ENCODE results near the gene TMUB2. TPM values are rescaled to one million over a fixed set of nuclear protein-coding genes. Genes with fewer than 3 reads are reported as not detected.

The TMUB2 gene
- total and polyA plus RNA-seq, 9 of the 15 experiments (the other 6 are each of a cell fraction or from before 2014, with no cell fraction given): 4.1 to 29.8 (median 16.3) TPM

DNA sequence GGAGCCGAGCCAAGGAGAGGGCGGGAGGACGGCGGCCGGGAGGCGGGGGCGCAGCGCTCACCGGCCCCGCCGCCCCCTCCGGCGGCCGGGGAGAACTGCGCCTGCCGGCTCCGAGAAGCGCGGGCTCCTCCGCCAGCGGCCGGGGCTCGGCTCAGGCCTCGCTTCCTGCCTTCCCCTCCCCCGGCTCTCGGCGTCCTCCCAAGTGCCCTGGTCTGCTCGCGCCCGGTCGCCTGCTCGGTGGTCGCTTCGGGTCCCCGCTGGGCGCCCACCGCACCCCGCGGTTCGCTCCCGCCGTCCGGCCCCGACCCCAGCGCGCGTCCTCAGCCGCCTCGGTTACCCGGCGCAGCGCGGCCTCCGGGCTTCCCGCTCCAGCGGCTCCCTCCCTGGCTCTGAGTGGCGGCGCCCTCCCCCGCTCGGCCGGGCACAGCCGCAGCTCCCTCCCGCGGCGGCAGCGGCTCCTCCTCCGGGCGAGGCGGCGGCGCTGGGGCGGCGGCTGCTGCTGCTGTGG is 32.4 kb downstream of the TMUB2 start (continued):
- TF ChIP-seq REST (IDR thresholded peaks at IDR 0.05; ENCODE audit: borderline replicate concordance) (peak; percentile 6; the same call in 1 of the 2 replicates), REST (CRISPR knock-in tag; IDR thresholded peaks at IDR 0.05; ENCODE audit: low read depth) (peak; percentile 77; the same call in 1 of the 2 replicates), CCNT2 (IDR thresholded peaks at IDR 0.05; ENCODE audit: borderline replicate concordance, extremely low read depth, insufficient read length, low read depth, low read length) (peak; percentile 95), ZBTB7A (IDR thresholded peaks at IDR 0.05; ENCODE audit: borderline replicate concordance, control insufficient read depth, low read depth, low read length) (peak; percentile 83; the same call in 1 of the 2 replicates)
- TF ChIP-seq, protein P1, sequence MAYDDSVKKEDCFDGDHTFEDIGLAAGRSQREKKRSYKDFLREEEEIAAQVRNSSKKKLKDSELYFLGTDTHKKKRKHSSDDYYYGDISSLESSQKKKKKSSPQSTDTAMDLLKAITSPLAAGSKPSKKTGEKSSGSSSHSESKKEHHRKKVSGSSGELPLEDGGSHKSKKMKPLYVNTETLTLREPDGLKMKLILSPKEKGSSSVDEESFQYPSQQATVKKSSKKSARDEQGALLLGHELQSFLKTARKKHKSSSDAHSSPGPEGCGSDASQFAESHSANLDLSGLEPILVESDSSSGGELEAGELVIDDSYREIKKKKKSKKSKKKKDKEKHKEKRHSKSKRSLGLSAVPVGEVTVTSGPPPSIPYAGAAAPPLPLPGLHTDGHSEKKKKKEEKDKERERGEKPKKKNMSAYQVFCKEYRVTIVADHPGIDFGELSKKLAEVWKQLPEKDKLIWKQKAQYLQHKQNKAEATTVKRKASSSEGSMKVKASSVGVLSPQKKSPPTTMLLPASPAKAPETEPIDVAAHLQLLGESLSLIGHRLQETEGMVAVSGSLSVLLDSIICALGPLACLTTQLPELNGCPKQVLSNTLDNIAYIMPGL (CRISPR knock-in tag; IDR thresholded peaks at IDR 0.05): peak; percentile 82; the same call in 1 of the 2 replicates
- TF ChIP-seq, protein P2, sequence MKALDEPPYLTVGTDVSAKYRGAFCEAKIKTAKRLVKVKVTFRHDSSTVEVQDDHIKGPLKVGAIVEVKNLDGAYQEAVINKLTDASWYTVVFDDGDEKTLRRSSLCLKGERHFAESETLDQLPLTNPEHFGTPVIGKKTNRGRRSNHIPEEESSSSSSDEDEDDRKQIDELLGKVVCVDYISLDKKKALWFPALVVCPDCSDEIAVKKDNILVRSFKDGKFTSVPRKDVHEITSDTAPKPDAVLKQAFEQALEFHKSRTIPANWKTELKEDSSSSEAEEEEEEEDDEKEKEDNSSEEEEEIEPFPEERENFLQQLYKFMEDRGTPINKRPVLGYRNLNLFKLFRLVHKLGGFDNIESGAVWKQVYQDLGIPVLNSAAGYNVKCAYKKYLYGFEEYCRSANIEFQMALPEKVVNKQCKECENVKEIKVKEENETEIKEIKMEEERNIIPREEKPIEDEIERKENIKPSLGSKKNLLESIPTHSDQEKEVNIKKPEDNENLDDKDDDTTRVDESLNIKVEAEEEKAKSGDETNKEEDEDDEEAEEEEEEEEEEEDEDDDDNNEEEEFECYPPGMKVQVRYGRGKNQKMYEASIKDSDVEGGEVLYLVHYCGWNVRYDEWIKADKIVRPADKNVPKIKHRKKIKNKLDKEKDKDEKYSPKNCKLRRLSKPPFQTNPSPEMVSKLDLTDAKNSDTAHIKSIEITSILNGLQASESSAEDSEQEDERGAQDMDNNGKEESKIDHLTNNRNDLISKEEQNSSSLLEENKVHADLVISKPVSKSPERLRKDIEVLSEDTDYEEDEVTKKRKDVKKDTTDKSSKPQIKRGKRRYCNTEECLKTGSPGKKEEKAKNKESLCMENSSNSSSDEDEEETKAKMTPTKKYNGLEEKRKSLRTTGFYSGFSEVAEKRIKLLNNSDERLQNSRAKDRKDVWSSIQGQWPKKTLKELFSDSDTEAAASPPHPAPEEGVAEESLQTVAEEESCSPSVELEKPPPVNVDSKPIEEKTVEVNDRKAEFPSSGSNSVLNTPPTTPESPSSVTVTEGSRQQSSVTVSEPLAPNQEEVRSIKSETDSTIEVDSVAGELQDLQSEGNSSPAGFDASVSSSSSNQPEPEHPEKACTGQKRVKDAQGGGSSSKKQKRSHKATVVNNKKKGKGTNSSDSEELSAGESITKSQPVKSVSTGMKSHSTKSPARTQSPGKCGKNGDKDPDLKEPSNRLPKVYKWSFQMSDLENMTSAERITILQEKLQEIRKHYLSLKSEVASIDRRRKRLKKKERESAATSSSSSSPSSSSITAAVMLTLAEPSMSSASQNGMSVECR (CRISPR knock-in tag; IDR thresholded peaks at IDR 0.05): peak; percentile 38; the same call in 1 of the 2 replicates
- TF ChIP-seq, protein P3, sequence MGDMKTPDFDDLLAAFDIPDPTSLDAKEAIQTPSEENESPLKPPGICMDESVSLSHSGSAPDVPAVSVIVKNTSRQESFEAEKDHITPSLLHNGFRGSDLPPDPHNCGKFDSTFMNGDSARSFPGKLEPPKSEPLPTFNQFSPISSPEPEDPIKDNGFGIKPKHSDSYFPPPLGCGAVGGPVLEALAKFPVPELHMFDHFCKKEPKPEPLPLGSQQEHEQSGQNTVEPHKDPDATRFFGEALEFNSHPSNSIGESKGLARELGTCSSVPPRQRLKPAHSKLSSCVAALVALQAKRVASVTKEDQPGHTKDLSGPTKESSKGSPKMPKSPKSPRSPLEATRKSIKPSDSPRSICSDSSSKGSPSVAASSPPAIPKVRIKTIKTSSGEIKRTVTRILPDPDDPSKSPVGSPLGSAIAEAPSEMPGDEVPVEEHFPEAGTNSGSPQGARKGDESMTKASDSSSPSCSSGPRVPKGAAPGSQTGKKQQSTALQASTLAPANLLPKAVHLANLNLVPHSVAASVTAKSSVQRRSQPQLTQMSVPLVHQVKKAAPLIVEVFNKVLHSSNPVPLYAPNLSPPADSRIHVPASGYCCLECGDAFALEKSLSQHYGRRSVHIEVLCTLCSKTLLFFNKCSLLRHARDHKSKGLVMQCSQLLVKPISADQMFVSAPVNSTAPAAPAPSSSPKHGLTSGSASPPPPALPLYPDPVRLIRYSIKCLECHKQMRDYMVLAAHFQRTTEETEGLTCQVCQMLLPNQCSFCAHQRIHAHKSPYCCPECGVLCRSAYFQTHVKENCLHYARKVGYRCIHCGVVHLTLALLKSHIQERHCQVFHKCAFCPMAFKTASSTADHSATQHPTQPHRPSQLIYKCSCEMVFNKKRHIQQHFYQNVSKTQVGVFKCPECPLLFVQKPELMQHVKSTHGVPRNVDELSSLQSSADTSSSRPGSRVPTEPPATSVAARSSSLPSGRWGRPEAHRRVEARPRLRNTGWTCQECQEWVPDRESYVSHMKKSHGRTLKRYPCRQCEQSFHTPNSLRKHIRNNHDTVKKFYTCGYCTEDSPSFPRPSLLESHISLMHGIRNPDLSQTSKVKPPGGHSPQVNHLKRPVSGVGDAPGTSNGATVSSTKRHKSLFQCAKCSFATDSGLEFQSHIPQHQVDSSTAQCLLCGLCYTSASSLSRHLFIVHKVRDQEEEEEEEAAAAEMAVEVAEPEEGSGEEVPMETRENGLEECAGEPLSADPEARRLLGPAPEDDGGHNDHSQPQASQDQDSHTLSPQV (IDR thresholded peaks at IDR 0.05): peak; percentile 49; the same call in 1 of the 2 replicates

All from K562 (cell line).